Measurements from ENCODE around the gene PTPRT.

- TF ChIP-seq ATF2 (CRISPR knock-in tag; IDR thresholded peaks at IDR 0.05) (no peak), EP300 (IDR thresholded peaks at IDR 0.05; ENCODE audit: low read depth in 2 of 2, low read length in 2 of 2) (no peak), EP300 (CRISPR knock-in tag; IDR thresholded peaks at IDR 0.05; ENCODE audit: borderline replicate concordance) (no peak), CTCF (CRISPR knock-in tag; IDR thresholded peaks at IDR 0.05) (no peak), FOXO4 (CRISPR knock-in tag; conservative IDR thresholded peaks at IDR 0.05) (no peak), ZNF225 (CRISPR knock-in tag; IDR thresholded peaks at IDR 0.05) (no peak)
Observed at GRCh38 chr20:42093041-42093440, 1096.7 kb downstream of the PTPRT start.
